GM23248 (cell line): ENCODE measurements around the gene SMARCA2.

ENCODE experiments used
- EZH2 ChIP-seq: fragments of 200-600 bp; sonication (generic); IDR thresholded peaks from 2 replicates; pipeline ENCODE4 v1.6.1; 2018; ENCODE audit warnings: antibody characterized with exemption, mild to moderate bottlenecking; ENCODE audit not compliant: insufficient read depth, poor library complexity, severe bottlenecking
- EZH2phosphoT487 ChIP-seq: fragments of 200-600 bp; sonication (generic); IDR thresholded peaks from 2 replicates; pipeline ENCODE4 v1.6.1; 2018; ENCODE audit warnings: antibody characterized with exemption, moderate library complexity, mild to moderate bottlenecking, low read depth; ENCODE audit not compliant: insufficient read depth

- TF ChIP-seq EZH2phosphoT487 (no peak), EZH2 (no peak)
Measured at GRCh38 chr9:2059274-2059929, 44.3 kb downstream of the SMARCA2 start.
